BLaER1 treated with 17β-estradiol and CSF1 and Interleukin-3, amounts not matched to agents 10 nM and 100 nM (cell line): ENCODE measurements around the gene ABCC5.

Experiments
- H3K27ac ChIP-seq, 11 experiments: shearing (Covaris generic); formaldehyde crosslinking; 2 replicates each; pipeline ENCODE4 v1.8.1; 2022
- H3K27me3 ChIP-seq, 11 experiments: shearing (Covaris generic); formaldehyde crosslinking; 2 replicates each; pipeline ENCODE4 v1.8.1; 2022
- H3K36me3 ChIP-seq, 11 experiments: shearing (Covaris generic); formaldehyde crosslinking; 2 replicates each; pipeline ENCODE4 v1.8.1; 2022
- H3K4me1 ChIP-seq, 10 experiments: shearing (Covaris generic); formaldehyde crosslinking; 2 replicates each; pipeline ENCODE4 v1.8.1; 2022
- H3K4me2 ChIP-seq, 11 experiments: shearing (Covaris generic); formaldehyde crosslinking; 2 replicates each; pipeline ENCODE4 v1.8.1; 2022
- H3K4me3 ChIP-seq, 10 experiments: shearing (Covaris generic); formaldehyde crosslinking; 2 replicates each; pipeline ENCODE4 v1.8.1; 2022
- H3K9ac ChIP-seq, 11 experiments: shearing (Covaris generic); formaldehyde crosslinking; 2 replicates each; pipeline ENCODE4 v1.8.1; 2022
- H3K9me3 ChIP-seq, 11 experiments: shearing (Covaris generic); formaldehyde crosslinking; replicated peaks in 1 of 11; 2 replicates each; pipeline ENCODE4 v1.8.1; 2022
- H4K20me1 ChIP-seq, 11 experiments: shearing (Covaris generic); formaldehyde crosslinking; 2 replicates each; pipeline ENCODE4 v1.8.1; 2022
- Cebpa-rat ChIP-seq, 11 experiments: shearing (Covaris generic); IDR thresholded peaks; 2 replicates each; pipeline ENCODE4 v1.8.1; 2022

ABCC5 gene

DNA sequence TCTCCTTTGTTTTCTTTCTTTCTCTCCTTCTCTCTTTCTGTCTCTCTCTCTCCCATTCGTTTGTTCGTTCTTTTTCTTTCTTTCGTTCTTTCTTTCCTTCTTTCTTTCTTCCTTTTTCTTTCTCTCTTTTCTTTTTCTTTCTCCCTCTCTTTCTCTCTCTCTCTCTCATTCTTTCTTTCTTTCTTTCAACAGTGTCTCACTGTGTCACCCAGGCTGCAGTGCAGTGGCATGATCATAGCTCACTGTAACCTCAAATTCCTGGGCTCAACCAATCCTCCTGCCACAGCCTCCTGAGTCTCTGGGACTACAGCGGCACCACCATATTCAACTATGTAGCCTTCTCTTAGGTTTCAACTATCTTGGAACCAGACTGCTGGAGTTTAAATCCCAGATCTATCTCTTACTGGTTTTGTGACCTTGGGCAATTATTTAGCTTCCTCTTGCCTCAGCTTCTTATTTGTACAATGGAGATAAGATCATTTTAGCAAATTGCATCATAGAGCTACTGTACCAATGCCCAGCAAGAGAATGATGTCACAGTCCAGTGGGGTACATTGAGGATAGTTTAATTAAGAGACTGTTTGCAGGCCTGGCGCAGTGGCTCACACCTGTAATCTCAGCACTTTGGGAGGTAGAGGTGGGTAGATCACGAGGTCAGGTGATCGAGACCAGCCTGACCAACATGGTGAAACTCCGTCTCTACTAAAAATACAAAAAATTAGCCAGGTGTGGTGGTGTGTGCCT is 105.7 kb downstream of the ABCC5 start:
- no peaks in the 10 kb centered on the region for H3K36me3 ChIP-seq
- H3K27me3 ChIP-seq: no peaks in the 10 kb centered on the region
- peaks cover 0 to 10% (median 0%) of the 10 kb centered on the region in 10 experiments; a peak in 1 of 20 replicates for H3K4me1 ChIP-seq
- no peak overlapping the region for H3K9ac ChIP-seq
- no peak for TF ChIP-seq Cebpa-rat (IDR thresholded peaks at IDR 0.05)
- no peaks in the 10 kb centered on the region for H3K9me3 ChIP-seq
- no peak overlapping the region for H3K27ac ChIP-seq
- no peak overlapping the region for H3K4me3 ChIP-seq
- H3K4me2 ChIP-seq: no peak overlapping the region
- H4K20me1 ChIP-seq: no peaks in the 10 kb centered on the region

DNA sequence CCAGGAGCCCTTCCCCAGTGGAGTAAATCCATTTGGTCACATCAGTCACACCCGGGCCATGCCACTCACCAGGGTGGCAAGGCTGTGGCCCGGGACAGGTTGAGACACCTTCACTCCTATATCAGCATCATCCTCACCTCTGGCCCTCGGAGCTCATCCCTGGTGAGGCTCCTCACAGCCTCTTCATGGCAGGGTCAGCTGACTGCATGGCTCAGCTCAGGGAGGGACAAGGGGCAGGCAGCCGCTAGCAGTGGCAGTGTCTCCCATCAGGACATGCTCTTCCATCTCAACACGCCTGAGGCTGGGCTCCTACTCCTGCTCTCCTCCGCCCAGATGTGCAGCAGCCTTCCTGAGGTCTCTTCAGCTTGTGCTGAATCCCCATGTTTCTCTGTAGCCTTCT is 106.6 kb downstream of the ABCC5 start:
- no peak overlapping the region for H3K4me3 ChIP-seq
- no peak overlapping the region for H3K9ac ChIP-seq
- H3K27ac ChIP-seq: no peak overlapping the region
- TF ChIP-seq Cebpa-rat (IDR thresholded peaks at IDR 0.05): no peak
- H3K36me3 ChIP-seq: no peaks in the 10 kb centered on the region
- no peak overlapping the region for H3K4me2 ChIP-seq
- no peaks in the 10 kb centered on the region for H4K20me1 ChIP-seq
- no peaks in the 10 kb centered on the region for H3K9me3 ChIP-seq
- peaks cover 0 to 10% (median 0%) of the 10 kb centered on the region in 10 experiments; a peak in 1 of 20 replicates for H3K4me1 ChIP-seq
- H3K27me3 ChIP-seq: no peaks in the 10 kb centered on the region

GRCh38 chr3:183909030-183909600 is 108.6 kb downstream of the ABCC5 start:
- Histone ChIP-seq H3K4me2 (no peak overlapping the region), H3K27ac (no peak overlapping the region), H4K20me1 (no peaks in the 10 kb centered on the region), H3K9me3 (no peaks in the 10 kb centered on the region), H3K27me3 (no peaks in the 10 kb centered on the region), H3K36me3 (no peaks in the 10 kb centered on the region), H3K4me1 (no peaks in the 10 kb centered on the region), H3K9ac (no peak overlapping the region), H3K4me3 (no peak overlapping the region)
- no peak for TF ChIP-seq Cebpa-rat (IDR thresholded peaks at IDR 0.05)

DNA sequence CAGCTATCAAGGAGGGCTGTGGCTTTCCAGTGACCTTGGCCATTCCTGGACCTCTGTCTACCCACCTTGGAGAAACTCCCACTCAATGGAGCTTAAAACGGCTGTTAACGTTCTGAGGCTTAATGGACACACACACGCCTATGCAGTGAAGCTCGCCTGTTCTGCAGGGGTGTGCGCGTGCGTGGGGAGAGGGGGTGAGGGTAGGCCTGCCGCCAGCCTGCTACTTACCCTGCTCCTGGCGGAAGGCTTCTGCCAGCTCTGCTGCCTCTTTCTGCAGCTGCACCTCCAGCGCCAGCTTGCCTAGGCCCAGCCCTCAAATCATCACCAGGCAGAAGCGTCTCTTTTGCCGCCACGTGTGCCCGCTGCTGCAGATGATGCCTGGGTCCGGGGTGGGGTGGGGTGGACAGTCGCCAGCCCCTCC is 109.8 kb downstream of the ABCC5 start:
- H4K20me1 ChIP-seq: no peaks in the 10 kb centered on the region
- no peak for TF ChIP-seq Cebpa-rat (IDR thresholded peaks at IDR 0.05)
- no peaks in the 10 kb centered on the region for H3K27me3 ChIP-seq
- no peaks in the 10 kb centered on the region for H3K4me1 ChIP-seq
- no peak overlapping the region for H3K9ac ChIP-seq
- no peak overlapping the region for H3K4me3 ChIP-seq
- H3K27ac ChIP-seq: no peak overlapping the region
- H3K4me2 ChIP-seq: no peak overlapping the region
- no peaks in the 10 kb centered on the region for H3K9me3 ChIP-seq
- no peaks in the 10 kb centered on the region for H3K36me3 ChIP-seq

DNA sequence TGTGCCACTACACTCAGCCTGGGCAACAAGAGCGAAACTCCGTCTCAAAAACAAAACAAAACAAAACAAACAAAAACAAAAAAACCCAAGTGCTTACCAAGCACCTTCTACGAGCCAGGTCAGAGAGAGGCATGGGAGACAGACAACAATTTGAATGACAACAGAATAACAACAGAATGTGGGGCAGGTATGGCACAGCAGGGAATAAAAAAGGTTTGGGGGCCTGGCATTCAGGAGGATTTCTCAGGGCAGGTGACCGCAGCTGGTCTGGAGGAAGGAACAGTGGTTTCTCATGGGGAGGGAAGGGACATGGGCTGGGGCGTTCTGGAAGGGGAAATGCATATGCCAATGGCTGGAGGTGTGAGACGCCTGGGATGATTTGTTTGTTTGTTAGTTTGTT is 110.5 kb downstream of the ABCC5 start:
- H3K4me2 ChIP-seq: no peak overlapping the region
- H3K4me3 ChIP-seq: no peak overlapping the region
- no peak for TF ChIP-seq Cebpa-rat (IDR thresholded peaks at IDR 0.05)
- H3K36me3 ChIP-seq: no peaks in the 10 kb centered on the region
- no peaks in the 10 kb centered on the region for H3K9me3 ChIP-seq
- H3K27ac ChIP-seq: no peak overlapping the region
- no peaks in the 10 kb centered on the region for H3K27me3 ChIP-seq
- no peaks in the 10 kb centered on the region for H3K4me1 ChIP-seq
- H4K20me1 ChIP-seq: no peaks in the 10 kb centered on the region
- no peak overlapping the region for H3K9ac ChIP-seq

DNA sequence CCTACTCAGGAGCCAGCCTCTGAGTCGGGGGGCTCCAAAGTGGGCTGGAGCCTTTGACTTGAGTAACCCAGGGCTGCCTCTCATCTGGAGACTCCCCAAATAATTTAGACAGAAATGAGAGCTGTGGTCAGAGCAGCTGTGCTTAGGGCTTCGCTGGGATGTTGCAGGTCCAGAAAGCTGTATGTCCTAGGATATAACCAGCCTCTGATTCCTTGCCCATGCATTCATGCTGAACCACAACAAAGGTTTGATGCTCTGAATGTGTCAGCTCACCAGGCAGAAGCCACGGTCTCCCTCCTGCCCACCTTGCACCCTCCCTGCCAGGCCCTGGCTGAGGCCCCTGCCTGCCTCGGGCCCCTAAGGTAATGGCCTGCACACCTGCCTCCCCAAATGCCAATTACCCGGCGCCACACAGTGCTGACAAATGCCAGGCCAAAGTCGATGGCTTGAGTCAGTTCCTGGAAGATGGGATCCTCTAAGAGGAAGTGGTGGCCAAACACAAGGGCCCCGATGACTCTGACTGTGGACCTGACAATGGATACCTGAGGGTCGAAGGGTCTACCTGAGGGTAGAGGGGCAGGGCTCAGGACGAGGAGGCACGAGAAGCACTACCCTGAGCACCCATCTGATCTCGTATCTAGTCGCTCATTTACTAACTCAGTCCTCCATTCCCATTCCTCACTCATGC is 111.3 kb downstream of the ABCC5 start:
- Histone ChIP-seq H3K4me3 (no peak overlapping the region), H3K9ac (no peak overlapping the region), H3K4me2 (no peak overlapping the region), H3K36me3 (no peaks in the 10 kb centered on the region), H3K4me1 (no peaks in the 10 kb centered on the region), H3K9me3 (no peaks in the 10 kb centered on the region), H4K20me1 (no peaks in the 10 kb centered on the region), H3K27ac (no peak overlapping the region), H3K27me3 (no peaks in the 10 kb centered on the region)
- TF ChIP-seq Cebpa-rat (IDR thresholded peaks at IDR 0.05): no peak

- H3K4me3 ChIP-seq: no peak overlapping the region
- no peaks in the 10 kb centered on the region for H3K36me3 ChIP-seq
- no peak for TF ChIP-seq Cebpa-rat (IDR thresholded peaks at IDR 0.05)
- H3K4me2 ChIP-seq: no peak overlapping the region
- H3K27me3 ChIP-seq: no peaks in the 10 kb centered on the region
- H3K9me3 ChIP-seq: peaks cover 0 to 9% (median 6%) of the 10 kb centered on the region in 11 experiments; a peak in 18 of 22 replicates
- no peak overlapping the region for H3K9ac ChIP-seq
- no peaks in the 10 kb centered on the region for H3K4me1 ChIP-seq
- H4K20me1 ChIP-seq: no peaks in the 10 kb centered on the region
- no peak overlapping the region for H3K27ac ChIP-seq
These were observed 112.6 kb downstream of the ABCC5 start for GRCh38 chr3:183904833-183905780.

DNA sequence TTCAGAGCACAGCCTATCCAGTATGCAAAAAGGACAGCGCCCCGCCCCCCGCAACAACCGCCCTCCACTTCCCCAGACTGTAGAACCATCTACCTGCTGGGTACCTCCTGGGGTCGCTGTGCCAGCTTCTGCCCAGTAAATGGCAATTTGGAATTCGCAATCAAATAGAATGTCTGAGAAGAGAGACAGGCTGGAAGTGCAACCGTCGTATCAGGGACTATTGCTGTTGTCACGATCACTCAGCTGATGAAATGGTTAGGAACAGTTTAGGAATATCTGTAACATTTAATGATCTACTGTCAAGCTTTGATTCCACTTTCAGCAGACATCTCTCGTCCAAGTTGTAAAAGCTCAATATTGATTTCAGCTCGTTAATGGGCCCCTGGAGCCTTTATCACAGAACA is 119.7 kb downstream of the ABCC5 start:
- H3K4me2 ChIP-seq: no peak overlapping the region
- H3K9ac ChIP-seq: no peak overlapping the region
- no peaks in the 10 kb centered on the region for H3K36me3 ChIP-seq
- H3K4me1 ChIP-seq: peaks cover 0 to 19% (median 0%) of the 10 kb centered on the region in 10 experiments; a peak in 10 of 20 replicates
- peaks cover 0 to 14% (median 12%) of the 10 kb centered on the region in 11 experiments; a peak in 18 of 22 replicates for H3K9me3 ChIP-seq
- no peak for TF ChIP-seq Cebpa-rat (IDR thresholded peaks at IDR 0.05)
- no peak overlapping the region for H3K4me3 ChIP-seq
- H4K20me1 ChIP-seq: no peaks in the 10 kb centered on the region
- H3K27ac ChIP-seq: no peak overlapping the region
- H3K27me3 ChIP-seq: no peaks in the 10 kb centered on the region

DNA sequence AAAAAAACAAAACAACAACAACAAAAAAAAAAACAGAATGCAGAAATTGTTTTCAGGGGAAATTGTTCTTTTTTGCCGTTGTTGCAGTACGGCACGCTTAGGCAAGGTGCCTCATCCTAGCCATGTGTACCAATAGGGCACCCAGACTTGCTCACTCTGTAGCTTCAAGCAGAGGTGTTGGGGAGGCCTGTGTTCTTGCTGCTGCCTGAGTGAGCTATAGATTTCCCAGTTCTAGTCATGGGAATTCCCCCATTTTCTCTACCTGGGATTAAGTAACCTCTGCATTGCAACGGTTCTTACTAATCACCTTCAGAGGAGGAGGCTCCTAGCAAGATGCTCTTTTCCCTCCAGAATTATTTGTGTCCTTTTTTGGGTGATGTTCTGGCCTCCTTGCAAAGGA is 120.1 kb downstream of the ABCC5 start:
- Histone ChIP-seq H3K9me3 (peaks cover 0 to 14% (median 12%) of the 10 kb centered on the region in 11 experiments; a peak in 18 of 22 replicates), H4K20me1 (no peaks in the 10 kb centered on the region), H3K27ac (no peak overlapping the region), H3K4me1 (peaks cover 0 to 19% (median 0%) of the 10 kb centered on the region in 10 experiments; a peak in 10 of 20 replicates), H3K27me3 (no peaks in the 10 kb centered on the region), H3K4me3 (no peak overlapping the region), H3K9ac (no peak overlapping the region), H3K4me2 (no peak overlapping the region), H3K36me3 (no peaks in the 10 kb centered on the region)
- no peak for TF ChIP-seq Cebpa-rat (IDR thresholded peaks at IDR 0.05)
